H9 (cell line): ENCODE results near the gene RNASEL. TPM values are rescaled to one million over a fixed set of nuclear protein-coding genes. Genes with fewer than 3 reads are reported as not detected.

Experiments
- DNase-seq: peaks from one replicate; pipeline ENCODE4 v3.0.0-alpha.2; 2017
- H2AFZ ChIP-seq: one replicate; pipeline ENCODE4 v1.6.1; 2013; ENCODE audit warnings: mild to moderate bottlenecking, low read length, control low read depth, moderate library complexity
- H2AK5ac ChIP-seq: 2 replicates; pipeline ENCODE4 v1.6.1; 2013; ENCODE audit warnings: low read length, control low read depth, mixed read lengths; ENCODE audit not compliant: insufficient read length
- H2BK120ac ChIP-seq: one replicate; pipeline ENCODE4 v1.6.1; 2013; ENCODE audit warnings: low read depth, mild to moderate bottlenecking, low read length, control low read depth, inconsistent platforms; ENCODE audit not compliant: poor library complexity, severe bottlenecking
- H2BK12ac ChIP-seq: 2 replicates; pipeline ENCODE4 v1.6.1; 2013; ENCODE audit warnings: low read length, control low read depth, mixed read lengths, low read depth; ENCODE audit not compliant: insufficient read length
- H2BK15ac ChIP-seq: 2 replicates; pipeline ENCODE4 v1.6.1; 2013; ENCODE audit warnings: low read depth, low read length, control low read depth
- H2BK20ac ChIP-seq: one replicate; pipeline ENCODE4 v1.6.1; 2013; ENCODE audit warnings: low read depth, mild to moderate bottlenecking, low read length, control low read depth, inconsistent platforms; ENCODE audit not compliant: poor library complexity, severe bottlenecking
- H2BK5ac ChIP-seq: 2 replicates; pipeline ENCODE4 v1.6.1; 2013; ENCODE audit warnings: low read length, control low read depth, mixed read lengths; ENCODE audit not compliant: insufficient read length
- H3K14ac ChIP-seq: 2 replicates; pipeline ENCODE4 v1.6.1; 2013; ENCODE audit warnings: low read length, control low read depth; ENCODE audit not compliant: insufficient read depth
- H3K18ac ChIP-seq: 2 replicates; pipeline ENCODE4 v1.6.1; 2013; ENCODE audit warnings: low read depth, mild to moderate bottlenecking, mixed read lengths, low read length, control low read depth; ENCODE audit not compliant: insufficient read length
- H3K23ac ChIP-seq: 2 replicates; pipeline ENCODE4 v1.6.1; 2013; ENCODE audit warnings: low read length, control low read depth, mixed read lengths, low read depth; ENCODE audit not compliant: insufficient read length
- H3K23me2 ChIP-seq: 2 replicates; pipeline ENCODE4 v1.6.1; 2013; ENCODE audit warnings: low read depth, mild to moderate bottlenecking, mixed read lengths, low read length, control low read depth; ENCODE audit not compliant: insufficient read length, poor library complexity, severe bottlenecking
- H3K27ac ChIP-seq: 2 replicates; pipeline ENCODE4 v1.5.1; 2013; ENCODE audit warnings: low read length, control low read depth, mixed read lengths, low read depth; ENCODE audit not compliant: insufficient read length
- H3K27me3 ChIP-seq: 2 replicates; pipeline ENCODE4 v1.6.1; 2013; ENCODE audit warnings: low read length, control low read depth, inconsistent platforms; ENCODE audit not compliant: insufficient read depth
- H3K4ac ChIP-seq: 2 replicates; pipeline ENCODE4 v1.6.1; 2013; ENCODE audit warnings: low read depth, mild to moderate bottlenecking, control low read depth, inconsistent platforms, low read length, moderate library complexity
- H3K4me1 ChIP-seq: 2 replicates; pipeline ENCODE4 v1.6.1; 2013; ENCODE audit warnings: low read length, control low read depth, inconsistent platforms; ENCODE audit not compliant: insufficient read depth
- H3K4me2 ChIP-seq: 2 replicates; pipeline ENCODE4 v1.6.1; 2013; ENCODE audit warnings: low read length, control low read depth, mixed read lengths; ENCODE audit not compliant: insufficient read length, insufficient read depth
- H3K56ac ChIP-seq: 2 replicates; pipeline ENCODE4 v1.6.1; 2013; ENCODE audit warnings: low read depth, mild to moderate bottlenecking, mixed read lengths, low read length, control low read depth; ENCODE audit not compliant: insufficient read length
- H3K79me1 ChIP-seq: 2 replicates; pipeline ENCODE4 v1.6.1; 2013; ENCODE audit warnings: low read depth, mild to moderate bottlenecking, moderate library complexity, low read length, control low read depth, inconsistent platforms; ENCODE audit not compliant: insufficient read depth, poor library complexity, severe bottlenecking
- H3K79me2 ChIP-seq: 2 replicates; pipeline ENCODE4 v1.6.1; 2013; ENCODE audit warnings: low read length, control low read depth, inconsistent platforms; ENCODE audit not compliant: insufficient read depth
- H3K9ac ChIP-seq: 2 replicates; pipeline ENCODE4 v1.6.1; 2013; ENCODE audit warnings: low read length, control low read depth, mixed read lengths; ENCODE audit not compliant: insufficient read length; ENCODE audit errors: extremely low read depth
- H3K9me3 ChIP-seq: one replicate; pipeline ENCODE4 v1.6.1; 2013; ENCODE audit warnings: low read depth, low read length, inconsistent platforms; ENCODE audit not compliant: control insufficient read depth
- H3T11ph ChIP-seq: one replicate; pipeline ENCODE4 v1.6.1; 2013; ENCODE audit warnings: mild to moderate bottlenecking, low read length, control low read depth, inconsistent platforms
- H4K20me1 ChIP-seq: one replicate; pipeline ENCODE4 v1.6.1; 2013; ENCODE audit not compliant: control insufficient read depth, insufficient read length, insufficient read depth
- H4K5ac ChIP-seq: 2 replicates; pipeline ENCODE4 v1.6.1; 2013; ENCODE audit warnings: low read depth, mild to moderate bottlenecking, mixed read lengths, low read length, control low read depth; ENCODE audit not compliant: insufficient read length
- H4K8ac ChIP-seq: replicated peaks from 2 replicates; pipeline ENCODE4 v1.6.1; 2013; ENCODE audit warnings: low read length, control low read depth, mixed read lengths, low read depth; ENCODE audit not compliant: insufficient read length
- H4K91ac ChIP-seq: 2 replicates; pipeline ENCODE4 v1.6.1; 2013; ENCODE audit warnings: low read depth, mild to moderate bottlenecking, moderate library complexity, mixed read lengths, low read length, control low read depth; ENCODE audit not compliant: insufficient read length
- H3K27ac Mint-ChIP-seq, 3 experiments: 2 replicates in 2 of 3; 3 replicates in 1 of 3; pipeline ENCODE4 v1.8.0; 2020 to 2021; ENCODE audit warnings: mixed read lengths in 3 of 3, mild to moderate bottlenecking in 1 of 3, moderate library complexity in 1 of 3
- H3K27me3 Mint-ChIP-seq: 2 replicates; pipeline ENCODE4 v1.8.0; 2021; ENCODE audit warnings: low read depth, mild to moderate bottlenecking, moderate library complexity, mixed read lengths
- H3K36me3 Mint-ChIP-seq, 3 experiments: 2 replicates in 2 of 3; 3 replicates in 1 of 3; pipeline ENCODE4 v1.8.0; 2020 to 2021; ENCODE audit warnings: low read depth in 3 of 3, mixed read lengths in 3 of 3; ENCODE audit not compliant: insufficient read depth in 1 of 3
- H3K4me1 Mint-ChIP-seq, 2 experiments: 2 replicates each; pipeline ENCODE4 v1.8.0; 2020; ENCODE audit warnings: mixed read lengths in 2 of 2
- H3K4me3 Mint-ChIP-seq, 2 experiments: 2 replicates in 1 of 2; 3 replicates in 1 of 2; pipeline ENCODE4 v1.8.0; 2020 to 2021; ENCODE audit warnings: mild to moderate bottlenecking in 2 of 2, mixed read lengths in 2 of 2, moderate library complexity in 1 of 2
- H3K9me3 Mint-ChIP-seq, 2 experiments: 2 replicates in 1 of 2; 3 replicates in 1 of 2; pipeline ENCODE4 v1.8.0; 2020; ENCODE audit warnings: mild to moderate bottlenecking in 2 of 2, mixed read lengths in 2 of 2, moderate library complexity in 1 of 2
- CTCF ChIP-seq: fragments of 200-600 bp; sonication (generic); conservative IDR thresholded peaks from 3 replicates; pipeline ENCODE4 v1.8.0; 2021; ENCODE audit warnings: antibody characterized with exemption, mild to moderate bottlenecking
- WGBS: extraction: QIAGEN DNeasy Blood & Tissue Kit; methylation state at CpG from one replicate; pipeline ENCODE4 v1.1.7; 2013; ENCODE audit warnings: missing lambda C conversion rate, low lambda C conversion rate, mixed read lengths; ENCODE audit not compliant: insufficient read length; ENCODE audit errors: extremely low coverage; 5-methylcytosine and 5-hydroxymethylcytosine counted together
- total RNA-seq: library from RNA; stranded (reverse); gene quantifications from 2 replicates; pipeline ENCODE4 v1.2.1, GENCODE V29; 2021

The RNASEL gene
- total RNA-seq, 1 experiment from 2014 or later, result 0.63 TPM

- Histone ChIP-seq H3K79me1 (no peaks in the 10 kb centered on the region), H2BK120ac (no peak overlapping the region), H2BK5ac (no peak overlapping the region), H2BK15ac (no peak overlapping the region), H2AFZ (no peak overlapping the region), H2BK12ac (no peak overlapping the region), H3K56ac (no peak overlapping the region), H3K27me3 (no peaks in the 10 kb centered on the region), H3K23me2 (no peaks in the 10 kb centered on the region), H3K79me2 (no peaks in the 10 kb centered on the region), H3T11ph (no peak overlapping the region), H4K91ac (no peak overlapping the region), H4K20me1 (no peaks in the 10 kb centered on the region), H4K5ac (no peak overlapping the region), H3K4me2 (no peak overlapping the region), H3K27ac (no peak overlapping the region), H2BK20ac (no peak overlapping the region), H3K18ac (no peak overlapping the region), H3K23ac (no peak overlapping the region), H3K9me3 (no peaks in the 10 kb centered on the region), H3K9ac (no peak overlapping the region), H3K4me1 (no peaks in the 10 kb centered on the region), H3K14ac (no peak overlapping the region), H3K4ac (no peak overlapping the region), H4K8ac (no peak overlapping the region), H2AK5ac (no peak overlapping the region)
- no peak overlapping the region for H3K4me3 Mint-ChIP-seq
- no peak for DNase-seq
- no CpG with 5 or more reads among the region's 2 CpGs for WGBS
- peaks cover 3% of the 10 kb centered on the region for H3K27me3 Mint-ChIP-seq
- H3K9me3 Mint-ChIP-seq, result peaks cover 6 to 8% of the 10 kb centered on the region in 2 experiments; a peak in 4 of 5 replicates
- H3K36me3 Mint-ChIP-seq, result peaks cover 0 to 2% (median 0%) of the 10 kb centered on the region in 3 experiments; a peak in 2 of 7 replicates
- no peak overlapping the region for H3K27ac Mint-ChIP-seq
- peaks cover 2 to 7% of the 10 kb centered on the region in 2 experiments; a peak in 1 of 4 replicates for H3K4me1 Mint-ChIP-seq
- peak; percentile 45 for TF ChIP-seq CTCF
These were observed 61.4 kb downstream of the RNASEL start for GRCh38 chr1:182527680-182528079.
